Head of caudate nucleus (tissue), 42 donors: ENCODE data around the gene QKI.

Experiments
- DNase-seq, 42 donors: peaks; one replicate each; pipeline versions ENCODE4 v3.0.0 to v3.0.0-alpha.2; 2020 to 2021; ENCODE audit warnings: mixed read lengths in 7 of 42
- intact Hi-C: fragments of 100-400 bp; cut with DNase I; formaldehyde crosslinking; loops from one replicate; pipeline ENCODE4 v1.15.0; 2022

Gene QKI

DNA sequence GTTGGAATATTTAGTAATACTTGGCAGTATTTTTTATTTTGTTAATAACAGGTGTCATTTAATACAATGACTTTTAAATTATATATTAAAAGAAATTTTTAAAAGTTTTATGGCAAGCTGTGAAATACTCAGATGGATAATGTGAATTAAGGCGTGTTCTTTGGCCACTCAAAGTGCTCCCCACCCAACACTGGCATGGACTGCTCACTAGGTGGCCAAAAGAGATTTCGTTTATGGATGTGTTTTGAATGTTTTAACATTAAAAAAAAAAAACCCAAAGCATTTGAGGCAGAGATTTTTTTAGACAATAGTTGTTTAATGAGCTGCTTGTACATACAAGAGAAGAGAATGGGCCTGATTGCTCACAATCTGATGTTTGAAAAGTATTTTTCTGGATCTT lies 86.5 kb downstream of the QKI start:
- DNase-seq, result no peak

DNA sequence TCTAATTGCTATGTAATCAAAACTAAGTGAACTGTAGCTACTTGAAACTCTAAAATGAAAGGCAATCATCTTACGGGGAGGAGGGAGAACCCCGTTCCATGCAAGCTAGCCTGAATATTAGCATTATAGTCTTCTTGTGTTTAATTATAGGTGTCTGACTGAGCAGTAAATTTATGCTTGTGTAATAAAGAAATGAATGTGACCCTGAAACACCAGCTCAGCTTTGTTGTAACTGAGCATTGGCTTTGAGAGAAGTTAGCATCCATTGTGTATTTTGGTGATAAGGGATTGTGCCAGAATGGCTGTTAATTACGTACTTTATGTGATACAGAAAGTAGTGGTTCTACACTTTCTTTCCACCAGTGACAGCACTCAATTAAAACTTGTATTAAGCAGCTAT lies 86.9 kb downstream of the QKI start:
- DNase-seq, result no peak
- intact Hi-C loops, result no loop called here

More for the DNA sequence above, 86.5 kb downstream of the QKI start:
- intact Hi-C loops, result no loop called here

DNA sequence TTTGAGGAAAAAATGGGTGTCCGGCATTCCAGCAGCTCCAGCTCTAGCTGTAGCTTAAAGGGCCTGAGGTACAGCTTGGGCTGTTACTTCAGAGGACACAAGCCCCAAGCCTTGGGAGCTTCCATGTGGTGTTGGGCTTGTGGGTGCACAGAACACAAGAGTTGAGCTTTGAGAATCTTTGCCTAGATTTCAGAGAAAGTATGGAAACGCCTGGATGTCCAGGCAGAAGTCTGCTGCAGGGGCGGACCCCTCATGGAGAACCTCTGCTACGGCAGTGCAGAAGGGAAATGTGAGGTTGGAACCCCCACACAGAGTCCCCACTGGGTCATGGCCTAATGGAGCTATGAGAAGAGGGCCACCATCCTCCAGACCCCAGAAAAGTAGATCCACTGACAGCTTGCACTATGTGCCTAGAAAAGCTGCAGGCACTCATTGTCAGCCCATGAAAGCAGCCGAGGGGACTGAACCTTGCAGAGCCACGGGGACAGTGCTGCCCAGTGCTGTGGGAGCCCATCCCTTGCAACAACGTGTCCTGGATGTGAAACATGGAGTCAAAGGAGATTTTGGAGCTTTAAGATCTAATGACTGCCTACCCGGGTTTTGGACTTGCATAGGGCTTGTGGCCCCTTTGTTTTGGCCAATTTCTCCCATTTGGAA lies 90.6 kb downstream of the QKI start:
- DNase-seq, result no peak
- intact Hi-C loops, result no loop called here

DNA sequence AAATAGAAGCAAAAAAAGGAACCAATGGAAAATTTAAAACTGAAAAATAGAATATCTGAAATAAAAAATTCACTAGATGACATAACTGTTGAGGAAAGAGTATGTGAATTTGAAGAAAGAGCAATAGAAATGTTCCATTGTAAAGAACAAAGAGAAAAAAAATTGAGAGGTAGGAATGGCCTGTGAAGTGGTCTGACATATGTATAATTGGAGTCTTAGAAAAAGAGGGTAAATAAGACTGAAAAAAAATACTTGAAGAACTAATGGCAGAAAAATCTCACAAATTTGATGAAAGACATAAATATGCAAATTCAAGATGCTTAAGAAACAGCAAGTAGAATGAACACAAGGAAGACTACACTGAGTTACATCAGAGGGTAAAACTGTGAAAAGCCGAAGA lies 93.4 kb downstream of the QKI start:
- intact Hi-C loops, result no loop called here
- no peak for DNase-seq

DNA sequence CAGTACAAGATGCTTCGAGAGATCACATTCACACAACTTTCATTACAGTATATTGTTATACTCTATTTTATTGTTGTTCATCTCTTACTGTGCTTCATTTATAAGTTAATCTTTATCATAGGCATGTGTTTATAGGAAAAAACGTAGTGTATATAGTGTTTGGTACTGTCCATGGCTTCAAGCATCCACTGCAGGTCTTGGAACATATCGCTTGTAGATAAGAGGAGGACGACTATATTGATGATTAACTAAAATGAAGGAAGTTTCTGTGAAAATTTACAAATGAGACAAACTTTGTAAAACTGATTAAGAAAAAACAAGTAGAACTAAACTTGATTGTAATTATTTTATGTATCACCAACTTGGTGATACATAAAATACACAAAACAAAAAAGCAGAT lies 98.5 kb downstream of the QKI start:
- DNase-seq, result no peak
- intact Hi-C loops, result no loop called here

DNA sequence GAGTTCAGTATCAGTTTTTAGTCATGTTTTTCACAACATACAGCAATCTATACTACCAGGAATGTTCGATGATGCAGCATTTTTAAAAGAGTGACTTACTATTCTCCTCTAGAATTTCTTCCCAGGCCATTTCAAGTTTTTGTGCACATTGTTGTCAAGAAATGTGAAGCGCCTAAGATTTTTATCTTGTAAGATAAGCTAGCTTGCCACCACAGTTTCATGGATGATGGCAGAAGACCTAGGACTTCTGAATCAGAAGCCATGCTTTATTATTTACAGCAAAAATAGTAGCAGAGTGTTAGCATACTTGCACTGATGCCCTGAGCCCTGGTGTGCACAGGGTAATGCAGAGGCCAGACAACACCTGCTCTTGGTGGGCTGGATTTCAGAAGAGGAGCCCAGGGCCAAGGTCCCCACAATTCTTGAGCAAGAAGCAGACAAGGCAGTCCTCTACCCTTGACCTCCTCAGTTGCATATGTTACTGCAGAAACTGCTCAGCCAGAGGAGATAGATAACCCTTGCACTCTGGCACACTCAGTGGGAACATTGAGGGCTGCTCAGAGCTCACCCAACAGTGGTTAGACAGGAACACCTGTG lies 99.2 kb downstream of the QKI start:
- intact Hi-C loops, result no loop called here
- no peak for DNase-seq

DNA sequence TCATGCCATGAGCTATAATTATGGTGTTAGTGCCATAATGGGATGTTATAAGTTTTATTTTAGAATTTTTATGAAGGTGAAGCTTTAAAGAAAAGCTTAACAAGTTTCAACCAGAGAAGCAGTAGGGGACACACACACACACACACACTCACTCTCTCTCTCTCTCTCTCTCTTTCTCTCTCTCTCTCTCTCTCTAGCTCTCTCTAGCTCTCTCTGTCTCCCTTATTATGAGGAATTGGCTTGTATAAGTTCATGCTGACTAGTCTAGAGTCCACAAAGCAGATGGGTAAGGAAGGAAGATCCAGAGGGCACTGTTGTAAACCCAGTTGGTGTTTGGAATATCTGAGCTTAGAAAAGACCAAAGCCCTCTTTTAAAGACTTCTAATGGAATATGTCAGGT lies 102.4 kb downstream of the QKI start:
- intact Hi-C loops, result no loop called here
- no peak for DNase-seq

DNA sequence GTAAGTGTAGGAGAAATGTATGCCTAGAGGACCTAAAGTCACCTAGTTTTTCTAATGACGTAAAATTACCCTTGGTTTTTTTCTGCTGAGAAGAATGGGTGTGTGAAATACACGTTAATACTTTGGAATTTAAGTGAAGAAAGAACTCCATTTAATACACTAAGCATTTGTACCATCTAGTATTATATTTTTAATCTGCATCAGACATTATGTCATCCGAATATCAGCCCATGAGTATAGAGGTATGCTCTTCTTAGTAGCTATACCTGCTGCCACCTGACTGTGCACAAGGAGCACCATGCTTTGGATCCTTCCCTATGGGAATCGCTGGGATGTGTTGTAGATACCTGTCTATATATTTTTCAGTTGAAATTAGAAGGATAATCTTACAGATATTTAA lies 106.4 kb downstream of the QKI start:
- DNase-seq, result no peak
- intact Hi-C loops, result no loop called here

DNA sequence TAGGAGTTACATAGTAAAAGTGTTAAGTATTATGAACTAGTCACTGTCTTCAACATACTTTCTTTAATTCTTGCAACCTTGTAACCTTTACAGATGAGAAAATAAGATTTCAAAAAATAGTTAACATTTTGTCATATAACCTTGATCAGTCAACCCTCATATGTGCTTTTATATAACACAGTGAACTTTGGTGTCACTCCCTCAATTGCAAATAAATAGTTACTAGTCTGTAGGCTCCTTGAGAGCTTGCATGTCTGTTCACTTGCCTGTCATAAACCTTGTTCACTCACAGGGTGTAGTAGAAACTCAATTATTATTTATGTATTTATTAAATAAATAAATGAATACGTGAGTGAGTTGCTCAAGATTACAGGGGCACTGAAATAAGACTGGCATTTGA lies 107.5 kb downstream of the QKI start:
- no peak for DNase-seq
- intact Hi-C loops, result no loop called here

DNA sequence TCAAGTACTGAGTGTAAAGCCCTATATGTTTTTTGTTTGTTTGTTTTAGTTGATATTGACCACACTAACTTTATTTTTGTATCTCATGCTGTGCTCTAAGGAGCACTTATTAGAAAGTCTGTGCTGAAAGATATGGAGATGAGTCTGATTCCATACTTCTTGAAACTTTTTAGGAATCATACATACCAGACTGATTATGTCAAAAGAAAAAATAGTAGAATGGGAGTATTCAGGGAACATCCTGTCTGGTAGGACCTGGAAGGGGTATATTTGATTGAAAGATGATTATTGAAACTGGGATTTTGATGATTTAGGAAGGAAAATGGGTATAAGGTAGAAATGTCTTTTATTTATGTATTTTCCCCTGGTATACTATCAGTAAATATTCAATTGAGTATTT lies 111.4 kb downstream of the QKI start:
- intact Hi-C loops, result no loop called here
- DNase-seq, result no peak

DNA sequence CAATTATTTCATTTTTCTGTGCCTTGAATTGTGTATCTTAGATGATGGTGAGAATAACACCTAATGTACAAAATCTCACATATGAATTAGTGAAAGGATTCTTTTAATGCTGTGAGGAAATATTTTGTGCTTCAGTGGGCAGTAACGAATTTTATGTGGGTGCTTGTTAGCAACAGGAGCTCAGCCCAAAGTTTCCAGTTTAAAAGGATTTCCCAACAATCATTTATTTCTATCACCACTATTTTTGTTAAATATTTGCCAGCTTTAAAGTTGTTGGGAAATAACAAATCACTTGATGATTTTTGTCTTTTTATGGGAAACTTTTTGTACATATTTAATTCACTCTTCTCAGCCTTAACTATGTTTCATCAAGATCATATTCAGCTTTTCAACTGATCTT lies 111.8 kb downstream of the QKI start:
- DNase-seq, result no peak
- intact Hi-C loops, result no loop called here

DNA sequence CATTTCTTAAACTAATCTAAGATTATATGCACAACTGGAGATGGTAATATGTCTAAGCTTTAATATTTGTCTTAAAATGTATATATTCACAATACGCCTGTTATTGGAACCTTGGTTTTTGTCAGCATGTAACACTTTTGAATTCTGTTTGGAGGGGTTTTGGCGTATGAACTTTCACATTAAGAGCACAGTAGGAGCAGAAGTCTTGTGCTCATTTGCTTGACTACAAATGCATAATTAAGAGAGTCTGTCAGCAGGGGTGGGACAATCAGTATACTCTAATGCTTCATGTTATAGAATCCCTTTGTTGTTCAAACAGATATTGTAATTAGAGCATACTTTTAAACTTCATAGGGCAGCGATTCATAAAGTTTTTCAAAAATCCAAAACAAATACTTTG lies 112.8 kb downstream of the QKI start:
- no peak for DNase-seq
- intact Hi-C loops, result no loop called here

DNA sequence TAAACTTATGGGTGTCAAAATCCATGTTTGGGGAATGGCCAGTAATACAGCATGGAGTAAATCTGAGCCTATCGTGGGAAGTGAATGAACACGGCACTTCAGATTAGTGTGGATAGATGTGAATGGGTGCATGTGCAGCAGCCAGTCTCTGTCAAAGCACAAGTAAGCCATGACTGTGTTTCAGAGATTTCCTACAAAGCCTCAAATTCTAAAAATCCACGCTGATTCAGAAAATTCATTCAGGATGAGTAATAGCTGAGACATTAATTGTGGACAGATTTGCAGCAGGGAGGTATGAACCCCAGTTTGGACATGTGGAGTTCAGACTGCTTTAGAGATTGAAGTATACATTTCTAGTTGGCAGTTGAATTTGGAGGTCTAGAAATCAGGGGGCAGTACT lies 115.1 kb downstream of the QKI start:
- peak in 1 of 42 donors; percentile 21 for DNase-seq
- intact Hi-C loops, result no loop called here

DNA sequence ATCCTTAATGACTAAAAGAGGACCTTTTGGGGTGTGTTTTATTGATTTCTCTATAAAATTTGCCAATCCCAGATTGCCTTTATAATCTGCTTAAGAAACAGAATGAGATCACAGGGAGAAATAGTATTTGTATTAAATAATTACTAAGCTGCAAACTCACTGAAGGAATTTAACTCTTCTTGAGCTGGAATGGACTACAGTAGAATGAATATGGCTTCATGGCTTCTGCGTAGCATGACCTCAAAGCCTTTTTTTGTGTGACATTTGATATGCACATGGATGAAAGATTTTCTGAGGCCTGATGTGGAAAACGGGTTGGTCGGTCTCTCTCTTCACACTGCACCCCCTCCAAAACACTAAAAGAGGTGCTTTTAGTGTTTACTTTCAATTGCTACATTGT lies 115.9 kb downstream of the QKI start:
- intact Hi-C loops, result no loop called here
- DNase-seq, result no peak

DNA sequence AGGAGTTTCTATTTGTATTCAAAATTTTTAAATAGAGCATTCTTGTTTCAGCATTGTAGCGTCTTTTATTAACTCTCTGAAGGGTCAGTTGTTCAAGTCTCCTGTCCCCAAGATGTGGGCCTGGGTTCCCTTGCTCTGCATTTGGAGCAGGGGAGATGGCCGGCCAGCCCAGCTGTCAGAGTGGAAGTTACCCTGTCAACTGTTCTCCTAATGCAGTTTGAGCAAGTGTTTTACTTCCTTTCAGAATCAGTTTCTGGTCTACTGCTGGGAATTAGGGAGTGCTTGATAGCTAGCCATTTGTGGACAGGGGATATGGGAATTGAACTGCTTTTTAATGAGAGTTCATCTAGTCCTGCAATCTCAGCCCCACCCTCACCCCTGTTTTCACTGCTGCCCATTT lies 116.6 kb downstream of the QKI start:
- intact Hi-C loops, result no loop called here
- DNase-seq, result no peak

DNA sequence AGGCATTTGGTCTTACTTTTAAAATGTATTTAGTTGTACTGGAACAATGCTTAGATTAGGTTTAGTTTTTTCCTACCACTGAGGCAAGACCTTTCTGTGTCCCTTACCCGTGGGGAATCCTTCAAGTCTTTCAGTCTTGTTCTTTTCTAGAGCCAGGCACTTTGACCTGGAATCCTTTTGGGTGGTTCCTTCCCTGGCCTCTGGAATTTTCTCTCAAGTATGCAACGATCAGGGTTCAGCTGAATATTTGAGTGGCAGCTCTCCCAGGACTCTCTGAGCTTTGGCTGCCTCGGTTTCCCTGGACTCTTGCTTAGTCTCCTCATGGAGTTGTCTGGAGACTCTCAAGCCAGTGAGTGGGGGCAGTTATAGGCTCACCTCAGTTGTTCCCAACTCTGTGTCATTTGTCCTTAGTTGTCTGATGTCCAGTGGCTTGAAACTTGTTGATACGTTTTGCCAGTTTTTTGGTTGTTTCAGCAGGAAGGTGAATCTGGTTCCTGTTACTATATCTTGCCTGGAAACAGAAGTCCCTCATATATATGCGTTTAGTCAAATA lies 118.1 kb downstream of the QKI start:
- intact Hi-C loops, result no loop called here
- no peak for DNase-seq

DNA sequence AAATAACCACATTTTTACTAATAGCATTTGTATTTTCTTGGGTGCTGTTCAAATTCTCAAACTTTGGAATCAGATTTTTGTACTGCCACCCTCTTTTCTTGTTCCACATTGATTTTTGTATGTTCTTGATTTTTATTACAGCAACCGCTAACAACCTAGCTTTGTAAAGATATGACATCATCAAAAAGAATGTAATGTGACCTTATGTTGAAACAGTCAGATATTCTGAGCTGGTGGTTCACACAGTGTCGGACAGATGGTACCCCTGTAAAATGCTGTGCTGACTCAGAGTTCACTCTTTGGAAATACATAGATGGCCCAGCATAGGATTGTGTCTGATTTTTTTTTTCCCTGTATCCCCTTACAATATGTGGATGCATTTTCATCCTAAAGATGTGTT lies 118.9 kb downstream of the QKI start:
- intact Hi-C loops, result no loop called here

DNA sequence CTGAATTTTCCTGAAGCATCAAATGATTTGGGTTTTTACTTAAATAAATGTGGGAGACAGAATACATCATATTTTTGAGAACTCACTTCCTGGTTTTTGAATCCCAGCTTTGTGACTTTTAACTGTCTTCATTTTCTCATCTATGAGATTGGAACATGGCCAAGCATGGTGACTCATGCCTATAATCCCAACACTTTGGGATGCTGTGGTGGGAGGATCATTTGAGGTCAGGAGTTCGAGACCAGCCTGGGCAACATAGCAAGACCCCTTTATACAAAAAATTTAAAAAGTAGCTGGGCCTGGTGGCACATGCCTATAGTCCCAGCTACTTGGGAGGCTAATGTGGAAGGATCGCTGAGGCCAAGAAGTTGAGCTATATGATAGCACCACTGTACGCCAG lies 122.3 kb downstream of the QKI start:
- peak in 1 of 42 donors; percentile 61 for DNase-seq
- intact Hi-C loops, result no loop called here

More for the DNA sequence above, 118.9 kb downstream of the QKI start:
- no peak for DNase-seq

DNA sequence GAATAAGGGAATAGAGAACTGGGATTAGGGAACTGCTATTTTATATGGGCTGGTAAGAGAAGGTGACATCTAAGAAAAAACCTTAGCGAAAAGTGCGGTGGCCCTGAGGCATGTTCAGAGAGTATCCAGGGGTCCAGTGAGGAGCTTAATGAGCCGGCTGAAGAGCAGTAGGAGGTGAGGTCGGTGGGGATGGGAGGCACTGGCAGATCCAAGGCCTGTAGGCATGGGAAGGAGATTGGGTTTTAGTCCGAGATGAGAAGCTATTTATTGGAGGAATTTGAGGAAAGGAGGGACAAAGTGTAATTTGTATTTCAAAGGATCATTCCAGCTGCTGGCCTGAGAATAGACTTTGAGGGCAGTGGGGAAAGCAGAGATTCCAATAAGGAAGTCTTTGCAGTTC lies 123.8 kb downstream of the QKI start:
- intact Hi-C loops, result no loop called here
- DNase-seq, result no peak

DNA sequence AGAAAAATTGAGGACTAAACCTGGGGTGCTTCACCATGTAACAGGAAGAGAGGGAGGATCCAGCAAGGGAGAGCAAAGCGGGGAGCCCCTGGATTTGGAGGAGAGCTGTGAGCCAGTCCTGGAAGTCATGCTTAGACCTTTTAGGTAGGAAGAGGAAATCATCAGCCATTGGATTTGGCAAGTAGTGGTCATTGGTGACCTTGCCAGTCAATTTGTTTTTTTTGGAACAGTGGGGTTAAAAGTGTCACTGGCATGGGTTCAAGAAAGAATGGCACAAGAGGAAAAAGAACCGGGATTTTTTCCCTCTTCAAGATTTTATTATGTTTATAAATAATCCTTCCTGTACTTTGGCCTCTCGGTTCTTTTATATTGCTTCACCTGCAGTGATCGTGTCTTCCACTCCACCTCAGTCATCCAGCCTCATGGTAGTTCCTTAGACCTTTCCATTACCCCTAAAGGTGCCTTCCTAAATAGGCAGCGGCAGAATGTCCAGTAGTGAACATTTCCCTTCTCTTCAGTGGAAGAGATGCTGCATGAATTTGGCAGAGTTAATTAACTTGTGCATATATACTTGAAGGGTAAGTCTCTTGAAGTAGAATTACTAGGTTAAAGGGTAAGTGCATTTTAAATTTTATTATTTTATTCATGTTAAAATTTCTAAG lies 124.7 kb downstream of the QKI start:
- DNase-seq, result no peak
- intact Hi-C loops, result no loop called here

DNA sequence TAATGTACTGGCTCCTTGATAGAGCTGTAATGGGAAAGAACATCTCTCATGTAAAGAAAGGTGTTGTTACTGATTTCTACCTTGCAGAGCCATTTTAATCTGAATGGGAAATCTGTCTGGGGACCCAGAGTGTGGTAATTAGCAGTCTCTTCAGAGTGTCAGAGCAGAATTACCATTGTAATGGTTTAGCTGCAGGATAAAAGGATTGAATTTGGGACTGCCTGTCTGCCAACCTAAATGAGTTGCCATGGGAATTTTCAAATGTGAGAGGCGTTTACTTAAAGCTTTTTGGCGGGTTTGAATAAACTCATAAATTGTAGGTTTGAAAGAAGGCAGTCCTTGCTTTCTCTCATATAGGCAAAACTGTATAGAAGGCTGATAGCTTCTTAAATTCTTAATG lies 128.8 kb downstream of the QKI start:
- intact Hi-C loops, result no loop called here
- no peak for DNase-seq
